Prostate gland (tissue), 2 donors: ENCODE data around the gene CEP70. TPM values are rescaled to one million over a fixed set of nuclear protein-coding genes. Genes with fewer than 3 reads are reported as not detected.

Experiments used
- DNase-seq: peaks from one replicate; pipeline ENCODE4 v3.0.0-alpha.2; 2019; ENCODE audit warnings: low spot score
- H3K27ac ChIP-seq, 2 donors: fragments of 200-600 bp; sonication (generic); 2 replicates each; pipeline ENCODE4 v1.5.1; 2017 to 2019
- H3K27me3 ChIP-seq: fragments of 200-600 bp; sonication (generic); replicated peaks from 2 replicates; pipeline ENCODE4 v1.5.1; 2019; ENCODE audit not compliant: insufficient read depth
- H3K36me3 ChIP-seq, 2 donors: fragments of 200-600 bp; sonication (generic); 1 replicate in 1 of 2; 2 replicates in 1 of 2; pipeline versions ENCODE4 v1.5.1 to v1.8.1; 2017 to 2019
- H3K4me1 ChIP-seq: fragments of 200-600 bp; sonication (generic); replicated peaks from 2 replicates; pipeline ENCODE4 v1.5.1; 2019
- H3K4me3 ChIP-seq, 2 donors: fragments of 200-600 bp; sonication (generic); 2 replicates each; pipeline ENCODE4 v1.5.1; 2017 to 2019
- H3K9me3 ChIP-seq: fragments of 200-600 bp; sonication (generic); 2 replicates; pipeline ENCODE4 v1.5.1; 2017
- POLR2A ChIP-seq: fragments of 450-650 bp; IDR thresholded peaks from one replicate; pipeline ENCODE4 v1.6.1; 2016; ENCODE audit warnings: antibody characterized with exemption, mild to moderate bottlenecking
- POLR2AphosphoS5 ChIP-seq: sonication (generic); formaldehyde crosslinking; IDR thresholded peaks from one replicate; pipeline ENCODE4 v1.6.1; 2017; ENCODE audit warnings: antibody characterized with exemption
- WGBS: methylation state at CpG from one replicate; pipeline ENCODE4 v1.1.5; 2018; 5-methylcytosine and 5-hydroxymethylcytosine counted together
- intact Hi-C: fragments of 100-400 bp; cut with DNase I; formaldehyde crosslinking; loops from one replicate; pipeline ENCODE4 v1.14.2; 2022
- total RNA-seq, 2 donors: library from RNA; depleted of rRNA; stranded (reverse); fragments of >200 nt; gene quantifications; one replicate each; pipeline ENCODE4 v1.1.0, GENCODE V29; 2016
- TF ChIP-seq, protein P1 (sequence below), 4 experiments: fragments of 200-600 bp in 2 of 4; fragments of 450-650 bp in 2 of 4; sonication (generic) in 2 of 4; IDR thresholded peaks; 1 replicate in 3 of 4; 2 replicates in 1 of 4; pipeline ENCODE4 v1.5.1; 2016 to 2019; ENCODE audit warnings: antibody characterized with exemption in 4 of 4, mild to moderate bottlenecking in 2 of 4, moderate library complexity in 2 of 4

CEP70 gene
- total RNA-seq, 2 donors from 2014 or later: 24.1 to 38.0 TPM

DNA sequence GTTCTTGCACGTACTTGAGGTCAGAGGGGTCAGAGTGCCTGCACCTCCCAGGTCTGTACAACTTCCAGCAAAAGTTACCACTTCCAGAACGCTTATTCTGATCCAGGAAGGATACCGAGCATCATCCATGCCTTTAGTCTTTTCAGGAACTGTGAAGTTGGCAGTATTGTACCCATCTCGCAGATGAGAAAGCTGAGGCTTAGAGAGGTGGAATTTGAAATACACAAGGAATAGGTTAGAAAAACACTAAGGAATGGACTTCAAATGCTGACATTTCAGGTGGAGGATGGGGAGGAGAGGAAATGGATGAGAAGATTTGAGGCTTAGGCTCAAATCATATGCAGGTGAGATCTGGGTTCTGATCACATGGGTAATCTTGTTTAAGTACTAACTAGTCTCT lies 148.4 kb downstream of the CEP70 start:
- Histone ChIP-seq H3K27me3 (no peaks in the 10 kb centered on the region), H3K27ac (no peak overlapping the region), H3K4me1 (no peaks in the 10 kb centered on the region), H3K4me3 (no peak overlapping the region), H3K9me3 (no peaks in the 10 kb centered on the region), H3K36me3 (no peaks in the 10 kb centered on the region)
- intact Hi-C loops: no loop called here
- WGBS: 91% methylated on average over 4 of the region's 4 CpGs
- no peak for DNase-seq
- TF ChIP-seq POLR2A (no peak), POLR2AphosphoS5 (no peak)
- TF ChIP-seq, protein P1, sequence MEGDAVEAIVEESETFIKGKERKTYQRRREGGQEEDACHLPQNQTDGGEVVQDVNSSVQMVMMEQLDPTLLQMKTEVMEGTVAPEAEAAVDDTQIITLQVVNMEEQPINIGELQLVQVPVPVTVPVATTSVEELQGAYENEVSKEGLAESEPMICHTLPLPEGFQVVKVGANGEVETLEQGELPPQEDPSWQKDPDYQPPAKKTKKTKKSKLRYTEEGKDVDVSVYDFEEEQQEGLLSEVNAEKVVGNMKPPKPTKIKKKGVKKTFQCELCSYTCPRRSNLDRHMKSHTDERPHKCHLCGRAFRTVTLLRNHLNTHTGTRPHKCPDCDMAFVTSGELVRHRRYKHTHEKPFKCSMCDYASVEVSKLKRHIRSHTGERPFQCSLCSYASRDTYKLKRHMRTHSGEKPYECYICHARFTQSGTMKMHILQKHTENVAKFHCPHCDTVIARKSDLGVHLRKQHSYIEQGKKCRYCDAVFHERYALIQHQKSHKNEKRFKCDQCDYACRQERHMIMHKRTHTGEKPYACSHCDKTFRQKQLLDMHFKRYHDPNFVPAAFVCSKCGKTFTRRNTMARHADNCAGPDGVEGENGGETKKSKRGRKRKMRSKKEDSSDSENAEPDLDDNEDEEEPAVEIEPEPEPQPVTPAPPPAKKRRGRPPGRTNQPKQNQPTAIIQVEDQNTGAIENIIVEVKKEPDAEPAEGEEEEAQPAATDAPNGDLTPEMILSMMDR (IDR thresholded peaks at IDR 0.05): no peak

DNA sequence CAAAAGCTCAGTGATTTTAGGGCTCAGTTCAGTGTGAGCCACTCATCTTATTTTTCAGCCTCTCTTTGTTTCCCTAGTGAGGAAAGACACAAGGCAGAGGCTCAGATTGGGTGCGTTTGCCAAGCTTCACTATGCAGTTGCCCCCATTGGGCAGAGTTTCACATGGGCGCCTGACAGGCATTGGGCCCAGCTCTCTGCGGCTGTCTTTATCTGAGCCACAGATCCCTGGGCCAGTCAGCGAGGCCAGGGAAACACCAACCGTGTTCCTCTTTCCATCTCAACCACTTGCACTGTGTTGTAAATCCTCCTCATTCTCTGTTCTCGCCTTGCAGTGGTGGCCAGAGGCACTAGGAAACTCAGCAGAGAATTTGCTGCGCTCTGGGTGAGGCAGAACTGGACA lies 148.8 kb downstream of the CEP70 start:
- H3K27me3 ChIP-seq: no peaks in the 10 kb centered on the region
- 94% methylated on average over 7 of the region's 7 CpGs for WGBS
- no peaks in the 10 kb centered on the region for H3K9me3 ChIP-seq
- no peak overlapping the region for H3K27ac ChIP-seq
- TF ChIP-seq, protein P1 (IDR thresholded peaks at IDR 0.05): no peak
- TF ChIP-seq POLR2AphosphoS5: no peak
- no peak for TF ChIP-seq POLR2A
- DNase-seq: no peak
- intact Hi-C loops: no loop called here
- H3K4me3 ChIP-seq: no peak overlapping the region
- no peaks in the 10 kb centered on the region for H3K4me1 ChIP-seq
- no peaks in the 10 kb centered on the region for H3K36me3 ChIP-seq

Other genes with a start within 250 kb of the CEP70 start
- gene MRAS, start 245.7 kb downstream of the CEP70 start, total RNA-seq: 10 to 100 TPM in 1 of 2 donors, 1 to 10 TPM in 1; 8.7 to 25.3 TPM
- 1 to 10 TPM; 1.1 to 3.2 TPM for gene ESYT3, start 159.6 kb downstream of the CEP70 start, total RNA-seq
- gene FAIM, start 14.5 kb upstream of the CEP70 start, total RNA-seq: 10 to 100 TPM; 11.5 to 18.9 TPM
- 10 to 100 TPM; 27.5 to 28.9 TPM for gene PIK3CB, start 240.7 kb upstream of the CEP70 start, total RNA-seq